Fibroblast of the conjunctiva (primary cell): ENCODE results near the gene TRIM5.
"Not testable (repeated sequence)": the region's sequence is repeated elsewhere in the genome, so short reads cannot be mapped to it uniquely, and the experiment has no call there.

ENCODE experiments used
- DNase-seq: peaks from one replicate; pipeline ENCODE4 v3.0.0-alpha.2; 2010; ENCODE audit warnings: low read depth

Gene TRIM5

GRCh38 chr11:5688482-5688881 is 3.6 kb upstream of the TRIM5 start:
- no peak for DNase-seq

DNA sequence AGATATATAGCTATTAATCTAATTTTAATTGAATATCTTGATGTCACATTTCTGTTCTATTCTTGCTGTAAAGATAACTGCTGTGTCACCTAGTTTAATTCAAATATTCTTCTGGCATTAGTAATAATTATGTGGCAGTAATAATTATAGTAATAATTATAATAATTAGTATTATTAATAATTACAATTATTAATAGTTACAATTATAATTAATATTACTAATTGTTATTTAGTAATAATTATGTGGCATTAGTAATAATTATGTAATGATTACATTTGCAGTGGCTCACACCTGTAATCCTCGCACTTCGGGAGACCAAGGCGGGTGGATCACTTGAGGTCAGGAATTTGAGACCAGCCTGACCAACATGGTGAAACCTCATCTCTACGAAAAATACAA is 1.6 kb upstream of the TRIM5 start:
- no peak for DNase-seq

DNA sequence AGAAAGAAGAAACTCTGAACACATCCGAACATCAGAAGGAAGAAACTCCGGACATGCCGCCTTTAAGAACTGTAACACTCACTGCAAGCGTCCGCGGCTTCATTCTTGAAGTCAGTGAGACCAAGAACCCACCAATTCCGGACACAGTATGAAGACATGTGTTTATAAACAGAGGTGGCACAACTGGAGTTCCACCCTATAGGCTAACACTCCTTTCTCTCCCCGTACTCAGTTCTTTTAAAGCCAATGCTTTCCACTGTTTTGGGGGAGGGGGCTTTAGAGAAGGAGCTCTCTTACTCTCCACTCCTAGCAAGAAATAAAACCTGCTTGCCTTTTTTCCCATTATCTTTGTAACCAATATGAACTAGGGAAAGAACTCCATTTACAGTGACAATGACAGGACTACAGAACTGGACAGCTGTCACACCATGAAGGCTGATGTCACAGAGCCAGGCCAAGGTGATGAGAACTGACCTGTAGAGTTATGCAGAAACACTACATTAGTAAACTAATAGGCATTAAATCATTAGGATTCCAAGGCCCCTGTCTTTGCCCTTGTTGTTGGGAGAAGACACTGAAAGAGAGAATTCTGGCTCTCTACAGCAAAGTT is 733 bp downstream of the TRIM5 start:
- DNase-seq, result no peak

GRCh38 chr11:5683620-5684019 is 1.3 kb downstream of the TRIM5 start:
- not testable (repeated sequence) for DNase-seq

DNA sequence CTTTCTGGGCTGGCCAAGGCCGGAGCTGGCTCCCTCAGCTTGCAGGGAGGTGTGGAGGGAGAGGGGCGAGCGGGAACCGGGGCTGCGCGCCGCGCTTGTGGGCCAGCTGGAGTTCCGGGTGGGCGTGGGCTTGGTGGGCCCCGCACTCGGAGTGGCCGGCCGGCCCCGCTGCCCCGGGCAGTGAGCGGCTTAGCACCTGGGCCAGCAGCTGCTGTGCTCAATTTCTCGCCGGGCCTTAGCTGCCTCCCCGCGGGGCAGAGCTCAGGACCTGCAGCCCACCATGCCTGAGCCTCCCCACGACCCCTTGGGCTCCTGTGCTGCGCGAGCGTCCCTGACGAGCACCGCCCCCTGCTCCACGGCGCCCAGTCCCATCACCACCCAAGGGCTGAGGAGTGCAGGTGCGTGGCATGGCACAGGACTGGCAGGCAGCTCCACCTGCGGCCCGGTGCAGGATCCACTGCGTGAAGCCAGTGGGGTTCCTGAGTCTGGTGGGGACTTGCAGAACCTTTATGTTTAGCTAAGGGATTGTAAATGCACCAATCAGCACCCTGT is 1.9 kb downstream of the TRIM5 start:
- DNase-seq, result not testable (repeated sequence)

- DNase-seq, result no peak
These were observed 5.1 kb downstream of the TRIM5 start for GRCh38 chr11:5679811-5680210.

GRCh38 chr11:5674391-5674790 is 10.5 kb downstream of the TRIM5 start:
- no peak for DNase-seq

GRCh38 chr11:5671831-5672230 is 13.0 kb downstream of the TRIM5 start:
- DNase-seq, result no peak

DNA sequence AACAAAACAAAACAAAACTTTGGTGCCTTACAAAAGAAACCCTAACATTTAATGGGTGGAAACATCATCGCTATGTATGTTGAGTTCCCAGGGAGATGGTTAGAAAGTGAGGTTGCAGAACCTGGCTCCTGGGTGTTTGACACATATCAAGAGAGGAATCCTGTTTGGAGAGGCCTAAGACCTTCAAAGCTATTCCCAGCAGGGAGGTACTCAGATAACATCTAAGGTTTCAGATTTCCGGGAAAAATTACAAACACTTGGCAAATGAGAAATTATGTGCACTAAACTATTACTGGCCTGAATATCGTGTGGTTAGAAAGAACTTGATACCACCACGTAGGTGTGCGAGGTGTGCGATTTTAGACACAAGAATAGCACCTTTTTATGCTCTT is 18.5 kb downstream of the TRIM5 start:
- DNase-seq, result no peak

DNA sequence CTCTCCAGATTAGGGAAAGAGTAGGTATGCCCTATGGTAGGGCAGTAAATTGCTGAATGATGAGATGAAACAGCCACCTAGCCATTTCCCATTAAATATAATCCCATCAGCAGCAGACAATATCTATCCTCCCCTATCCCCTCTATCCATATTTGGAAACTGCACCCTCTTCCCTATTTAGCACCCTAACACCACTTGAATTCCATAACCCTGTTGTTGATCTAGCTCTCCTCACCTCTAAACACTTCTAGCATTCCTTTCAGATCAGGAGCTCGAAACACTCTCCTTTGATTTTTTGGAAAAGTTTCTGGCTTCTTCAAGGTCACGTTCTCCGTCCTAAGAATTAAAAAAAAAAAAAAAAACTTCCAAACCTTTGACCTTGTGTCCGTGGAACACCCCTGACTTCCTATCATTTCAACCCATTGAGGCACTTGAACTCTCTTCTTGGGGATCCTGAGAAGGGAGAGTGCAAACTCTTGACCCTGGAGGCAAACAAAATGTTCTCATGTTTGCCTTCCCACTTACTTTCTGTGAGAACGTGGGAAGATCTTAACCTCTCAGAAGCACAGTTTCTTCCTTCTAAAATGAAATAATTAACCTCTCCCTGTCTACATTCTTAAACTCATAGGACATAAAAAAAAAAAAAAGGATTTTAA is 19.0 kb downstream of the TRIM5 start:
- no peak for DNase-seq

DNA sequence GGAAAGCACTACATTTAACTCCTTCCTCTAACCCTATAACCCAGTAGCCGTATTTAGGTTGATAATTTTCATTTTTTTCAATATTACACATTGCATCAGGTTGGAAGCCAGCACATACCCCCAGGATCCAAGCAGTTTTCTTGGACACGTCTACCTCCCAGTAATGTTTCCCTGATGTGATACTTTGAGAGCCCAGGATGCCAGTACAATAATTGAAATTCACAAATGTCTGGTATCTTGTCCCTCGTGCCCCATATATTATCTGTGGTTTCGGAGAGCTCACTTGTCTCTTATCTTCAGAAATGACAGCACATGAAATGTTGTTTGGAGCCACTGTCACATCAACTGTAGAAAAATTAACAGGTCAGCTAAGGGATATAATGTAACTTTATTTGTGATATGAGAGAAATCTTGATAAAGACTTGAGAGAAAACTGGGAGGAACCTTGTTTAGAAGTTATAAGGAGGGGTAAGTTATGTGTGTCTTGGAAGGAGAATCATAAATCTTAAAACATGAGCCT is 19.8 kb downstream of the TRIM5 start:
- no peak for DNase-seq

DNA sequence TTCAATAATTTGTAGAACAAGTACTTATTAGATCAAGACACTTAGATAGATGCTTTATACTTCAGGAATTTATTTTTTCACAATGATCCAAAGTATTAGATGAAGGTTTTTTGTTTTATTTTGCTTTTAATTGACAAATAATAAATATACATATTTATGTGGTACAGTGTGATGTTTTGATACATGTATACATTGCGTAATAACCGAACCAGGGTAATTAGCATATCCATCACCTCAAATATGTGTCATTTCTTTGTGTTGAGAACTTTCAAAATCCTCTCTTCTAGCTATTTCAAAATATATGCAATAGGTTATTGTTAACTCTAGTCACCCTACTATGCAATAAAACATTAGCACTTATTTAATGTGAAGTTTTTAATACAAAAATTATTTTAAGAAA is 21.4 kb downstream of the TRIM5 start:
- DNase-seq, result no peak

DNA sequence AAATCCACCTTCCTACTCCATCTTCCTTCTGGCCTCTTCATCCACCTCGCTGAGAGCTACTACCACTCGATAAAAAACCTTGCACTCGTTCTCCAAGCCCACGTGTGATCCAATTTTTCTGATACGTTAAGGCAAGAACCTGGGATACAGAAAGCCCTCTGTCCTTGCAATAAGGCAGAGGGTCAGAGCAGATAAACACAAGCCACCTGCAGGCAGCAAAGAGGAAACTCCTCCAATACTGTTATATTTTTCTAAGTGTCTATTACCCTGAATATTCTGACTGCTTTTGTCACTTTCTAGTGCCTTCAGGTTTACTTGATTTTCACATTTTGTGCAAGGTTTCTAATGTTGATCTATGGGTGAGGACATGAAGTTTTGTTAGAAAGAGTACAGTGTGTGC is 26.6 kb downstream of the TRIM5 start:
- no peak for DNase-seq

DNA sequence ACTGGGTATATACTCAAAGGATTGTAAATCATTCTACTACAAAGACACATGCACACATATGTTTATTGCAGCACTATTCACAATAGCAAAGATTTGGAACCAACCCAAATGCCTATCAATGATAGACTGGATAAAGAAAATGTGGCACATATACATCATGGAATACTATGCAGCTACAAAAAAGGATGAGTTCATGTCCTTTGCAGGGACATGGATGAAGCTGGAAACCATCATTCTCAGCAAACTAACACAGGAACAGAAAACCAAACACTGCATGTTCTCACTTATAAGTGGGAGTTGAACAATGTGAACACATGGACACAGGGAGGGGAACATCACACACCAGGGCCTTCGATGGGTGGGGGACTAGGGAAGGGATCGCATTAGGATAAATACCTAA is 27.9 kb downstream of the TRIM5 start:
- not testable (repeated sequence) for DNase-seq

- no peak for DNase-seq
These were observed 29.4 kb downstream of the TRIM5 start for GRCh38 chr11:5655474-5655873.

DNA sequence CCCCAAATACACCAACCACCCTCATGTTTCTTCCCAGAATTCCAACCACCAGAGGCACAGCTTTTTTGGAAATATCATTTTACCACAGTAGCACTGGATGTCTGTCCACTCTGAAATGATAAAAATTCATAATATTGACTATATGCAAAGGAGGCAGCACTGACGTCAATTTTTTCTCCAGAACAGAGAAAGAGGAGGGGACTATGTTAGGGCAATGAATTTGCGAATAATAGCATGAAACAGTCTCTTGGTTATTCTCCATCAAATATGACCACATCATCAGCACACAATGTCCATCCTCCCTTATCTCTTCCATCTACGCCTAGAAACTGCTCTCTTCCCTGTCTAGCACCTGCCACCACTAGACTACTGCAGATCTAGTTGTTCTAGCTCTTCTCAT is 38.7 kb downstream of the TRIM5 start:
- no peak for DNase-seq

GRCh38 chr11:5643585-5643984 is 41.3 kb downstream of the TRIM5 start:
- DNase-seq, result no peak

DNA sequence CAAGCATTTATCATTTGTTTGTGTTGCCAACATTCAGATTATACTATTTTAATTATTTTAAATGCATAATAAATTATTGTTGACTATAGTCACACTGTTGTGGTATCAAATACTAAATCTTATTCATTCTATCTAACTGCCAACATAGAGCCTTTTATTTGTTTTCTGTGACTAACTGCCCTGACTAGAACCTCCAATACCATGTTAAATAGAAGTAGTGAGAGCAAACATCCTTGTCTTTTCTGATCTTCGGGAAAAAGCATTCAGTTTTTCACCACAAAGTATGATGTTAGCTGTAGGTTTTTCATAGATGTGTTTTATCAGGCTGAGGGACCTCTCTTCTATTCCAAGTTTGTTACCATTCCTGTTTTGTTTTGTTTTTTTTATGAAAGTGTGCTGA is 44.9 kb downstream of the TRIM5 start:
- DNase-seq, result no peak

DNA sequence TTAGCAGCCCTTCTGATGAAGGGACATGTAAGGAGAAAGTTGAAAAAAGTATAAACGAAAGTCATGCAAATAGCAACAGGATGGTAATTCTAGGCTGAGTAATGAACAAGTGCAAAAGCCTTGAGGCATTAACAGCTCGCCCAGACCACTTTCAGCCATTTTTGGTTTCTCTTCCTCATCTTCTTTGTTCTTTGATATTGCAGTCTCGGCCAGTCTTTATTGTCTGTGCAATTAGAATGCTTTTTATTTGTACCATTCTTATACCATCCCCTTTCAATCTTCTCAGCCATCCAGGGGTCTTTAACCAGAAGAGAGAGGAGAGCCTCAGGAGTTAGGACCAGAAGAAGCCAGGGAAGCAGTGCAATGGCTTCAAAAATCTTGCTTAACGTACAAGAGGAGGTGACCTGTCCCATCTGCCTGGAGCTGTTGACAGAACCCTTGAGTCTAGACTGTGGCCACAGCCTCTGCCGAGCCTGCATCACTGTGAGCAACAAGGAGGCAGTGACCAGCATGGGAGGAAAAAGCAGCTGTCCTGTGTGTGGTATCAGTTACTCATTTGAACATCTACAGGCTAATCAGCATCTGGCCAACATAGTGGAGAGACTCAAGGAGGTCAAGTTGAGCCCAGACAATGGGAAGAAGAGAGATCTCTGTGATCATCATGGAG is 52.8 kb downstream of the TRIM5 start:
- no peak for DNase-seq

DNA sequence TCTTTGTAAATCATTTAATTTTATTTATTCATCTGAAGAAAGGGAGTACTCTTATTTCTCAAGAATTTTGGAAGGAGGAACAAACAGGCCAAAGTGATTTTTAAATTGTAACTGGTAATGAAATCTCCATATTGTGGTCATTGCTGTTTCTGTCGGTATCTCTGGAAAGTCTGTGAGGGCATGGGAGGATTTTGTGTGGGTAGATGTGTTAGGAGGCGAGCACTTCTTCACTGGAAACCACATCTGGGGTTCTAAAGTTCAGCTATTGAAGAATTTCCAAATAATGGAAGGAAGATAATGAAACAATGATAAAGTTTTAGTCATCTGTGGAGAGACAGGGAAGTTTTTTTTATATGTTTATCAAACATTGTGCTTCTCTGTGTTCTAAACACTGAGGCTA is 53.5 kb downstream of the TRIM5 start:
- no peak for DNase-seq

GRCh38 chr11:5626196-5626595 is 58.7 kb downstream of the TRIM5 start:
- DNase-seq, result no peak

DNA sequence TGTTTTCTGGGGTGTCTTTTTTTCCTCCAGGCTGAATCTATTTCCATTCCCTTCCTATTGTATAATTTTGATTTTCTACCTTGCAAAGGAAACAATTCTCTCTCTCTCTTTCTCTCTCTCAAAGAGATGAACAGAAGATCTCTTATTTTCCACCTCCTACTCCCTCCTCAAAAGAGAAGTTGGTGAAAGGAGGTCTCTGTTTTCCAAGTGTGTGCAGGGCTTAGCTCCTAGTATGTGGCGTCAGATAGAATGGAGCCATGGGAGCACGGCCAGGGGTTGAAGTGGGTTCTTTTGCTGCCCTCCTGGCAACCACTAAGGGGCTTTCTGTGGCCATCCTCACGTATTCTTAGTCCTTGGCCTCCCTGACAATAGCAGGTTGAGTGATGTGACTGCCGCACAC is 59.6 kb downstream of the TRIM5 start:
- DNase-seq, result no peak
